ENCODE results near the gene MMP15. TPM values are rescaled to one million over a fixed set of nuclear protein-coding genes. Genes with fewer than 3 reads are reported as not detected.
"Not testable (repeated sequence)": the region's sequence is repeated elsewhere in the genome, so short reads cannot be mapped to it uniquely, and the experiment has no call there.

Gene MMP15
- total RNA-seq, 1 experiment from 2014 or later, result 27.0 TPM

DNA sequence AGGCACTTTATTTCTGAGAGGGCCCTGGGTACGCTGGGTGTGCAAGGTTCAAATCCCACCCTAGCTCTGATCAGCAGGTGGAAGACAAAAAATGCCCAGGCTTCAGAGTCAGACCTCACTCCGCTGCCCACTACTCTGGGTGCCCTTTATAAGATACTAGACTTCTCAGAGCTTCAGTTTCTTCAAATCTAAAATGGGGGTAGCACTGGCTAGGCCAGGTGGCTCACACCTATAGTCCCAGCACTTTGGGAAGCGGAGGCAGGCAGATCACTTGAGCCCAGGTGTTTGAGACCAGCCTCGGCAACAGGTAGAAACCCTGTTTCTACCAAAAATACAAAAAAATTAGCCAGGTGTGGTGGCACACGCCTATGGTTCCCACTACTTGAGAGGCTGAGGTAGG is 22.6 kb upstream of the MMP15 start:
- intact Hi-C loops (cut with micrococcal nuclease; ENCODE audit: unreplicated experiment), result loop anchor here (5.0 kb wide), 2 partner anchors 206 to 226 kb away; no protein-coding TSS in a partner anchor
- H3K4me1 ChIP-seq, result peaks cover 17% of the 10 kb centered on the region
- TF ChIP-seq, protein P1, sequence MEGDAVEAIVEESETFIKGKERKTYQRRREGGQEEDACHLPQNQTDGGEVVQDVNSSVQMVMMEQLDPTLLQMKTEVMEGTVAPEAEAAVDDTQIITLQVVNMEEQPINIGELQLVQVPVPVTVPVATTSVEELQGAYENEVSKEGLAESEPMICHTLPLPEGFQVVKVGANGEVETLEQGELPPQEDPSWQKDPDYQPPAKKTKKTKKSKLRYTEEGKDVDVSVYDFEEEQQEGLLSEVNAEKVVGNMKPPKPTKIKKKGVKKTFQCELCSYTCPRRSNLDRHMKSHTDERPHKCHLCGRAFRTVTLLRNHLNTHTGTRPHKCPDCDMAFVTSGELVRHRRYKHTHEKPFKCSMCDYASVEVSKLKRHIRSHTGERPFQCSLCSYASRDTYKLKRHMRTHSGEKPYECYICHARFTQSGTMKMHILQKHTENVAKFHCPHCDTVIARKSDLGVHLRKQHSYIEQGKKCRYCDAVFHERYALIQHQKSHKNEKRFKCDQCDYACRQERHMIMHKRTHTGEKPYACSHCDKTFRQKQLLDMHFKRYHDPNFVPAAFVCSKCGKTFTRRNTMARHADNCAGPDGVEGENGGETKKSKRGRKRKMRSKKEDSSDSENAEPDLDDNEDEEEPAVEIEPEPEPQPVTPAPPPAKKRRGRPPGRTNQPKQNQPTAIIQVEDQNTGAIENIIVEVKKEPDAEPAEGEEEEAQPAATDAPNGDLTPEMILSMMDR (IDR thresholded peaks at IDR 0.05; ENCODE audit: insufficient read depth in 1 of 2, low read depth in 1 of 2, low read length in 1 of 2, severe bottlenecking in 1 of 2, unreplicated experiment in 1 of 2), result no peak
- Mint-ChIP-seq H3K27ac (ENCODE audit: unreplicated experiment) (no peak overlapping the region), H3K27me3 (ENCODE audit: insufficient read depth, unreplicated experiment) (no peaks in the 10 kb centered on the region), H3K36me3 (ENCODE audit: insufficient read depth, unreplicated experiment) (peaks cover 51% of the 10 kb centered on the region), H3K4me3 (ENCODE audit: unreplicated experiment) (no peak overlapping the region), H3K4me1 (ENCODE audit: low read depth, unreplicated experiment) (no peaks in the 10 kb centered on the region), H3K9me3 (ENCODE audit: unreplicated experiment) (no peaks in the 10 kb centered on the region)
- no peak for DNase-seq
- POLR2A ChIA-PET, result no interaction called here
- H3K27me3 ChIP-seq (replicated peaks; ENCODE audit: control insufficient read depth, insufficient read depth, low read length), result no peaks in the 10 kb centered on the region
- H3K9me3 ChIP-seq, result no peaks in the 10 kb centered on the region
- BruUV-seq (replicated peaks), result no TSS peak
- CTCF ChIA-PET, result no interaction called here
- no peak overlapping the region for H3K4me3 ChIP-seq (ENCODE audit: low read depth, low read length)
- no peaks in the 10 kb centered on the region; the same call in 1 of the 2 replicates for H3K36me3 ChIP-seq (ENCODE audit: control insufficient read depth, insufficient read depth, low read length)

DNA sequence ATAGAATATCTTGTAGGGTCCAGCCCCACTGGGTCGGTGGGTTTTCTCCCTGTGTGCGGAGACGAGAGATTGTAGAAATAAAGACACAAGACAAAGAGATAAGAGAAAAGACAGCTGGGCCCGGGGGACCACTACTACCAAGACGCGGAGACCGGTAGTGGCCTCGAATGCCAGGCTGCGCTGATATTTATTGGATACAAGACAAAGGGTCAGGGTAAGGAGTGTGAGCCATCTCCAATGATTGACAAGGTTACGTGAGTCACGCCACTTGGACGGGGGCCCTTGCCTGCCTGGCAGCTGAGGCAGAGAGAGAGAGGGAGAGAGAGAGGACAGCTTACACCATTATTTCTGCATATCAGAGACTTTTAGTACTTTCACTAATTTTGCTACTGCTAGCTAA is 20.8 kb upstream of the MMP15 start:
- H3K4me3 Mint-ChIP-seq (ENCODE audit: unreplicated experiment); CTCF ChIA-PET; DNase-seq; H3K36me3 ChIP-seq (ENCODE audit: control insufficient read depth, insufficient read depth, low read length); H3K27me3 Mint-ChIP-seq (ENCODE audit: insufficient read depth, unreplicated experiment); H3K27me3 ChIP-seq (replicated peaks; ENCODE audit: control insufficient read depth, insufficient read depth, low read length); H3K4me3 ChIP-seq (ENCODE audit: low read depth, low read length); H3K4me1 ChIP-seq; H3K4me1 Mint-ChIP-seq (ENCODE audit: low read depth, unreplicated experiment); H3K9me3 Mint-ChIP-seq (ENCODE audit: unreplicated experiment); H3K9me3 ChIP-seq; H3K27ac Mint-ChIP-seq (ENCODE audit: unreplicated experiment); POLR2A ChIA-PET; BruUV-seq (replicated peaks): not testable (repeated sequence)
- peaks cover 52% of the 10 kb centered on the region for H3K36me3 Mint-ChIP-seq (ENCODE audit: insufficient read depth, unreplicated experiment)
- intact Hi-C loops (cut with micrococcal nuclease; ENCODE audit: unreplicated experiment), result loop anchor here (1.0 to 5.0 kb wide), 4 partner anchors 207 to 428 kb away; no protein-coding TSS in a partner anchor

DNA sequence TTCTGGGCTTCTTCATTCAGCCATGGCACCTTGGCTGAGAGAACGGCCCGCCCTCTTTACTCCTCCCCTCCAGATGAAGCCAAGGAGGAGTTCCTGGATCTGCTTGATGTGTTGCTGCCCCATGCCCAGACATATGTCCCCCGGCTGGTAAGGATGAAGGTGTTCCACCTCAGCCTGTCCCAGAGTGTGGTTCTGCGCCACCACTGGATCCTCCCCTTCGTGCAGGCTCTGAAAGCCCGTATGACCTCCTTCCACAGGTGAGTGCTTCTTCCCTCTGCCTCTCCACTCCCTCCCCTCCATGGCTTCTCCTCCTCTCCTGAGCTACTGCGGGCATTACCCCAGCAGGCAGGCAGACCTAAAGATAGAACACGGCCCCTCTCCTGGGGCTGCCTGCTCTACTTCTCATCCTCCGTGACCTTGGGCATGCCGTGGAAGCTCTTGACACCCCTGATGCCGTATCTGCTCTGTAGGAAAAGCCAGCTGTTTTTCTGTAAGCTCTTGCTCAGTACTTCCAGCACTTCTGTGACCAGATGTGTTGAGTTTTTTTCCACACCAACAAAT is 15.6 kb upstream of the MMP15 start:
- intact Hi-C loops (cut with micrococcal nuclease; ENCODE audit: unreplicated experiment), result no loop called here
- BruUV-seq (replicated peaks), result no TSS peak
- Histone ChIP-seq H3K27me3 (replicated peaks; ENCODE audit: control insufficient read depth, insufficient read depth, low read length) (no peaks in the 10 kb centered on the region), H3K4me1 (peaks cover 14% of the 10 kb centered on the region; the same call in 1 of the 2 replicates), H3K4me3 (ENCODE audit: low read depth, low read length) (no peak overlapping the region), H3K9me3 (no peaks in the 10 kb centered on the region), H3K36me3 (ENCODE audit: control insufficient read depth, insufficient read depth, low read length) (peaks cover 4% of the 10 kb centered on the region)
- POLR2A ChIA-PET, result interaction anchor here (0.5 kb wide), 1 partner anchor 197 kb away, joined by 6 read pairs; no protein-coding TSS in a partner anchor
- H3K4me1 Mint-ChIP-seq (ENCODE audit: low read depth, unreplicated experiment), result peaks cover 14% of the 10 kb centered on the region
- no peaks in the 10 kb centered on the region for H3K27me3 Mint-ChIP-seq (ENCODE audit: insufficient read depth, unreplicated experiment)
- no peaks in the 10 kb centered on the region for H3K9me3 Mint-ChIP-seq (ENCODE audit: unreplicated experiment)
- no peak overlapping the region for H3K27ac Mint-ChIP-seq (ENCODE audit: unreplicated experiment)
- H3K4me3 Mint-ChIP-seq (ENCODE audit: unreplicated experiment), result no peak overlapping the region
- TF ChIP-seq, protein P1 (IDR thresholded peaks at IDR 0.05; ENCODE audit: insufficient read depth in 1 of 2, low read depth in 1 of 2, low read length in 1 of 2, severe bottlenecking in 1 of 2, unreplicated experiment in 1 of 2), result no peak
- DNase-seq, result no peak
- peaks cover 34% of the 10 kb centered on the region for H3K36me3 Mint-ChIP-seq (ENCODE audit: insufficient read depth, unreplicated experiment)
- CTCF ChIA-PET, result interaction anchor here (0.6 to 1.5 kb wide), 4 partner anchors 13 to 275 kb away, joined by 3 to 4 read pairs (median 4); no protein-coding TSS in a partner anchor

Measured in Caco-2 (cell line).